Ramos (cell line): Measurements from ENCODE around the gene PPIB.
"Not testable (repeated sequence)": the region's sequence is repeated elsewhere in the genome, so short reads cannot be mapped to it uniquely, and the experiment has no call there.

ENCODE experiments used
- in situ Hi-C: fragments of 300-500 bp; cut with MboI; formaldehyde crosslinking; loops from one replicate; pipeline ENCODE4 v1.14.3; 2022; ENCODE audit warnings: low sequenced_read_pairs; ENCODE audit not compliant: unreplicated experiment

PPIB gene

GRCh38 chr15:64111679-64112050 lies 51.2 kb downstream of the PPIB start:
- in situ Hi-C loops = no loop called here

GRCh38 chr15:64110950-64111678 lies 51.7 kb downstream of the PPIB start:
- in situ Hi-C loops = no loop called here

- in situ Hi-C loops = not testable (repeated sequence)
Measured at GRCh38 chr15:64110108-64110701, 52.6 kb downstream of the PPIB start.

GRCh38 chr15:64107337-64107736 lies 55.5 kb downstream of the PPIB start:
- in situ Hi-C loops = no loop called here
